GM19240 (cell line): ENCODE measurements around the gene LHFPL2.

Experiments used
- DNase-seq: peaks from one replicate; pipeline ENCODE4 v3.0.0; 2011; ENCODE audit warnings: low spot score; ENCODE audit not compliant: insufficient read length

Gene LHFPL2

DNA sequence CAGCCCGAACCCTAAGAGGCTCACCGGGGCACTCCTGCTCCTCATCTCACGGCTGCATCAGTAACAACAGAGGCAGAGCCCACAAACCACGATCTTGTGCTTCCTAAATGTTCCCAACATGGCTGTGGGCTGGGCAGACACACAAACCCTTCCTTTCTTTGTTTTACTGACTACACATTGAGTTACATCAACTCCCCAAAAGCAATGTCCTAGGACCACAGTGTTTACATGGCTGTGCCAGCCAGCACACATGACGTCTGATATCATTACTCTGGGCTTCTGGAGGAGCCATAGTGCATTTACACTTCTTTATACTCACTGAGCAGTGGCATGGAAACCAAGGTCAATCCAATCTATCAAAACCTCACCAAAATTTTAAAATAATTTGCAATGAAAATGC, 101.4 kb downstream of the LHFPL2 start:
- DNase-seq = no peak

DNA sequence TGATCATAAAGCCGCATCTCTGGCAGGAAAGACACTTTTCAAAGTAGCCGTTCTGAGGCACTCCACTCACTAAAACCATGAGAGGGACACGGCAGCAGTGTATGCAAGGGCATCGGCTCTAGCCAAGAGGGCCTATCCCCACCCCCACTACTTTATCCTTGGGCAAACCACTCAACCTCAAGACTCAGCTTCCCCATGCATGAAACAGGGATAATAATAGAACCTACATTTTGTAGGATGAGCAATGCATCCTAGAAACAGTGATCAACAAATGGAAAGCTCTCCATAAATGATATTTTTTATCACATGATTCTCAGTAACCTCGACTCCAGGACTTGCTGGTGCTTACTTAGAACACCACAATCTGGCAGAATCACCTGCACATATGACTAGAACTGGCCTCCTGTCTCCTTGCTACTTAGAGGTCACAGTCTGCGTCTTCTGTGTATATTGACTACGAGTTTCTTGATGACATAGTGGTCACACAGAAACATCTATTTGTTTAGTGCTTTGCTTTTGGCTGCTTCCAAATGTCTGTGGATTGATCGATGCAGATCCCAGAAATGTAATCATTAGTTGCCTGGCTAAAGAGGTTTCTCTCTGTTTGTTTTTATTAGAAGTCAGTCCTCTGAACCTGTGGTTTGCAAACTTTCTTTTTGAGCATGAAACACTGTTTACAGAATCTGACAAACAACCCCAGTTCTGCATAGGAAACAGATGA, 102.1 kb downstream of the LHFPL2 start:
- no peak for DNase-seq

DNA sequence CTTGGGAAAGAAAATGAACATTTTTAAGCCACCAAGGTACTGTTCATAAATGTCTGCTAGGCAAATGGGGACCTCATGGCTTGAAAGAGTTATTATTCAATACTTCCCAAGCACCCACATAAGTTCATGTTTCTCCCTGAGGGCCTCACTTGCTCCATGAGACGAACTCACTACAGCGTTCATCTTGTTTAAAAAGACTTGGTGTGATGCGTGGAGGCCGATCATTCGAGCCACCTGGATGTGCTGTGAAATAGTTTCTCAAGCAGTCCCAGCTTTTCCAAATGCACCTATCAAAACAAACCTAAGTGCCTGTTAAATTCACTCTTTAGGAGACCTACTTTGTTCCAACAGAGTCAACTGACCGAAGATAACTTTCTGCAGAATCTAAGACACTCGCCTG, 103.2 kb downstream of the LHFPL2 start:
- DNase-seq = no peak

DNA sequence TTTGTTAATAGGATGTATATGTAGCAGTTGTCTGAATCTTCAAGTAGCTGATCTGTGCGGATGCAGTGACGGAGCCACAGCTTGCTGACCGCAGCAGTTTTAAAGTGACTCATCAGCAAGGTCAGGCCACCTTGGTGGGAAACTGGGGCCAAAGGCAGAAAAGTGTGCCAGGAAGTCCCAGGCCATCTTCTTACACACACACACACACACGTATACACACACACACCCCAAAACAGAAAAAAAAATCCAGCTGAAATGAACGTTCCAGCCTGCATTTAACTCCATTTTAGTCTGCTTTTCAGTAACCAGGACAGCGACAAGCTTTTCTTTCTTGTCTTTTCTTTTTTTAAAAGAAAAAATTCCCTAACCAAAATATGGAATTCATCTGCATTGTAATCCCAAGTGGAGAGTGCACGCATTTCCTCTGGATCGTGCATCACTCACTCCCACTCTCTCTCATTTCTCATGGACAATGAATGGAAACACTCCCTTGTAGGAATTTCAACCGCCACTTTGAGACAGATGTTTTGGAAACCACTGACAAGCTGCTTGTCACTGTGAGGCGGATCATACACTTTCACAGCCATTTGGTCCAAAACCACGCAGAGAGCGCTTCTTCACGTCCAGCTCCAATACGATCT, 103.9 kb downstream of the LHFPL2 start:
- DNase-seq = no peak

DNA sequence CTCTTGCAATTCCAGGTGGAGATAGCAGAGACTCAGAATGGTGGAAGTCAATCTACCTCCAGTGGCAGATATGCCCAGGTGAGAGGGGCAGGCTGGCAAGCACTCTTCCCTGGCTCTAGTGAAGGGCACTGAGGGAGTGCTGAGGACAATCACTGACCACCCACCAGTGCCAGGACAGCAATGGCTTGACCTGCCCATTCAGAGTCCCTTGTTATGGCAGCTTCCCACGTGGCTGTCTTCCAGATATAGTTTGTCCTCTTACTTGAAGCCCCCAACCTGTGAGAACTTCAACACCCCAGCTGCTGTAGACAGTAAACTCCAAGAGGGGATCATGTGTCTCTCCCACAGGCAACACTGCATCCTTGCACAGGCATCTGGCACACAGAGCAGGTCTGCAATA, 104.7 kb downstream of the LHFPL2 start:
- no peak for DNase-seq

DNA sequence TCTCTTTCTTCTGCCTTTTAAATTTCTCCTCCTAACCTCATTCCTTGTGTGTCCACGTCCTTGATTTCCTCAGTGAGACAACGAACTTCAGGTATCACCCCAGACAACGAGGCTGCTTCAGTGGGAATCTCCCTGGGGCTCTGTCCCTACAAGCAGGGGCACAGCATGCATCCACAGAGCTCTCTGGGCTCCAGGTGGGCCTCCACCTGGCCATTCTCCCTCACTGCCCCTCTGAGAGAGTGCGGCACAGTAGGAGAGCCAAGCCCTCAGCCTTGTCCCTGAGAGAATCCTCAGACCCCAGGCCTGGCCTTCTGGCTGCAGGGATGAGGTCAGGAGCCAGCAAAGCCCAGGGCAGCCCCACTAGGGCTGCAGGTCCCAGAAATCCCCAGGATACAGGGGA, 105.3 kb downstream of the LHFPL2 start:
- no peak for DNase-seq

DNA sequence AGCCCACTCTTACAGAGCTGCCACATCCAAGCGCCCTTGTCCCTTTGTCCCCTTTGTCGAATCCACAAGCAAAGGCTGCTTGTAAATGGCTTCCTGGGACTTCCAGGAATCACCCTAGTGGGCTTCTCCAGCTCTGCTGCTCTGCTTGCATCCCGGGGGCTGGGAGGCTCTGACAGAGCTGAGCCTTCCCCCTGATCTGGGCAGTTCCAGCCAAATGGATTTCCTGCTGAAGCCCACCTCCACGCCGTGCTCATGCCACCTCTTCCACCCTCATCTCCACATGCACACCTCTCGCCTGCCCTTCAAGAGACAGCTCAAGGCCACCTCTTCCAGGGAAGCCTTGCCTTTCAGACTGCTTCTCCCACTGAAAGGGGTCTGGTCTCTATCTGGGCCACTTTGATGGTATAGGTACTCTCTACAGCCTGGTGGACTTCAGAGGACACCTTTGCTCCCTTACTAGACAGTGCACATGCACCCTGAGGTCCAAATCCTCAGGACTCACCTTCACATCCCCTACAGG, 106.2 kb downstream of the LHFPL2 start:
- no peak for DNase-seq

DNA sequence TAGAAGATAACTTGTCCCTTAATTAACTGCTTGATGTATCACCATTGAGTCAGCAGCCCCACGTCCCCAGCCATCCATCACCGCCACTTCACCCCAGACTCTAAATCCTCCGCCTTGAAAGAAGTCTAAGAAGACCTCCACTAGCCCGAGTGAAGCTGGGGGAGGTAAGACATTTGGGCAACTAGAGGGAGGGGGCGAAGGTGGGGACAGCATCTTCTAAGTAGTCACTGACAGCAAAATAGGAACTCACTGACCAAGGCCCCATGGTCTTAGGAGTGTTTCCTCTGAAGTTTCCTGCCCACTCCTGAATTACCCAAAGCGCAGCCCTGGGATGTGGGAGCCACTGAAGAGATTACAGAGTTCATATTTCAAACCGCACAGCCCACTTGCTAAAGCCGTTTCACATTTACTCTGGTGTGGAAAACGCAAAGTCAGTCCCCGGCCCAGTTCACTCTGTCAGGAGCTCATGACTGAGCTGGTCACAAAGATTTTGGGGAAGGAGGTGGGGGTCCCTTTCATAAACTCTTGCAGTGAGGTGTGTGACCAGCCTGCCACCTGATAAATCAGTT, 107.4 kb downstream of the LHFPL2 start:
- no peak for DNase-seq

DNA sequence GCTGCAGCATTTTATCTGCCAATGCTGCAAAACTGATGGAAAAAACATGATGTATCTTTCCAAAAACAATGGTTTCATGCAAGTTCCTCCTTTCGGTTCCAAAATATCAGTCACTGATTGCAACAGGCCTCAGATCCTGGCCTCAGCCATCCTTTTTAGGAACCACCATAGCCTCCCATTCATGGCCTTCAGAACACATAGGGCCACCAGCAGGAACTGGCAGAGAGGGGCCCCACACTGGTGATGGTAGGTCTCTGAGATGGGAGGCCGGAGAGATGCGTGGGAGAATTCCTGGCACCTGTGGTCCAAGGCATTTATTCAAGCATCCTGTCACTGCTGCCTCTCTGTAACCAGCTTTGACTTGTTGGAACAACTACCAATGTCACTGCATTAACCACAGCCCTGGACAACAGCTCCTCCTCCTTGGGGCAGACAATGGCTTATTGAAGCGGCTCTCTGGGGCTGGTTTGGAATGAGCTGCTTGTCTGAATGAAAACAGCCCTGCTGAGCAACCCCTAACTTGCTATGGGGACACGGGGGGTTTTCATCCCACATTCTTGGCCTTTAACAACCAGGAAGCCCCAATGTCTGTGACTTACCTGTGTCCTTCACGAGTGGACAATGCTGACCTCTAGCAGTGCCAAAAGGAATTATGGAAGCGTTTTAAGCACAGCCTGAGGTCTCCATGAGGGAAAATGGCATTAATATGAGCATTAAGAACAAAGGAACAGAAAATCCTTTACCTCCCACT, 108.1 kb downstream of the LHFPL2 start:
- DNase-seq = no peak

DNA sequence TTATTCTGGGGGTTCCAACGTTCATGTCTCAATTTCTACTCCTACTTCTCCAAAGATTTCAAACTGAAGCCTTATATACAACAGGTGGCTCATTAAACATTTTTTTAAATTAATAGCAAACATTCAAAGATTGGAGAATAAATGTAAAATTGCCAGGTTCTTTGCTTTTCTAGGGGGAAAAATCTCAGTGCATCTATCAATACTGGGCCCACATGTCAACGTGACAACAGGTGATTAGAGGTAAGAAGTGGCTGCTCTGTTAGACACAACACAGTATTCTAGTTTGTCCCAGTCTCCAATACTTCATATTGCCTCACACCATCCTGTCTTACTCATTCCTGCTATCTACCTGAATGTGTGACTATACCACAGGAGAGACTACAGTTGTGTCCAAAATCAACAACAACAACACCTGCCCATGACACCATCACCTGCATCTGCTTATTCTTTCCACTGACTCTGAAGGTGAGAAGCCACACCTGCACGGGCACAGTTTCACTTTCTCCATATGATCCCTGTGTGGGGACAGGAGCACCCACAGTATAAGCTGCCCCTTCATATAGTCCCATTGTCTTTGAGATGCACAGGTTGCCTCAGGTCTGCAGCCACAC, 110.2 kb downstream of the LHFPL2 start:
- no peak for DNase-seq

DNA sequence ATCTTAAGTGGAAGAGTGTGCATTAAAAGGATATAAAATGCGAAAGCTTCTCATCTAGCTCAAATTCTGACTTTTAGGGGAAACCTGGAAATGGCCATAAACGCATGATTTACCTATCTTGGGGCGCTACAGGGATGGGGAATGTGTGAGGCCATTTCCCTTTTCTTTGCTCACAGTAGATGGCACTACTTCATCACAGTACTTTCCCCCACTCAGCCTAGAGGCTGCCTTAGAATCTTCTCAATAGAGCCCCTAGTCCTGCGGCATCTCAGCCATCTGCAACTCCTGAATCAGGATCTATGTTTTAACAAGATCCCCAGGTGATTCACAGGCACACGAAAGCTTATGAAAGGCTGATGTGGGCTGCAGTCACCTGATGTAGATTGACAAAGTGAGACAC, 110.8 kb downstream of the LHFPL2 start:
- DNase-seq = no peak

DNA sequence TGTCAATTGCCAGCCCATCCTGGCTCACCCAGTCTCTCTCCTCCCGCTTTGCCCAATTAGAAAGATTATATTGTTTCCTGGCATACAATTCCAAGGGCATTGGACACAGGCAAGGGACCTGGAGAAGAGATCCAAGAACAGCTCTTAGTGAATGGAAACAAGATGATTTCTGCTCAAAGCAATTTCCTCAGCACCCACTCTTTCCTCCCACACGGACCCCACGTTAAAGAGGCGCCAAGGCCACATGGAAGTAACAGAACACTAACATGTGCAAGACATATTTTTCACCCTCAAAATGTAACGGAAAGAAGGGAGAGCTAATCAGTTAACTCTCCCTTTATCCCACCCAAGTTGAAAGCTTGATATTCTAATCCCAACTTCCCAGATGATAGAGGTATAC, 111.2 kb downstream of the LHFPL2 start:
- no peak for DNase-seq

DNA sequence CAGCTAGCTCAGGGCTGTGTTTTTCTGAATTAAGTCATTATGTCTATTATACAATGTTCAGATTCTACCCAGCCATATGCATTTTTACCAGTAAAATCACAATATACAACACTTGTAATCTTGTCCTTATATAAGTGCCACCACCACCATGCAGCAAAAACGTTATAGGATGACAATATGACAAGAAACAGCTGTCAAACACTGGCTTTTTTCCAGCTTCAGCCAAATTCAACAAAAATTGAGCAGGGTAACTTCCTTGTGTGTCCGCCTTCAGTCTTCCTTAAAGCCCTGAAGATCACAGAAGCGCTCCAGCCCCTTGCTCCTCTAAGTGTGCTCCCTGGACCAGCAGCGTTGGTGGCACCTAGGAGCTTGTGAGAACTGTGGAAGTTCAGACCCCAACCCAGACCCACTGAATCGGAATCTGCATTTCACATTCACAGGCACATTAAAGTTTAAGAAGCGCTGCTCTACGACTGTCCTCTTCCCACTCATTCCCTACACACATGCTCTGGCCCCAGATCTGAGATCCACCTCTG, 111.8 kb downstream of the LHFPL2 start:
- no peak for DNase-seq

DNA sequence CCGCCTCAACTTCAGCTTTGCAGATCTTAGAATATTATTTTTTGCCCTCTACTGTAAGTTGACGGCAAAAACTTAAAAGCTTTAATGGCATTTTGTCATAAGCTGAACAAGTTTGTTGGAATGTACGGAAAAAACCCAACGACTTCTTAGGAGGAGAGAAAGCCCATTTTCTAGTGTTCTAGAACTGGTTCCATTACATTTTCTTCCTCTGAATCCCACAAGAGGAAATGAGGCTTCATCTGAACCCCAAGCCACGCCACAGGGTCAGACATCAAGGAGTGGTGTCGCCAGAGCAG, 113.7 kb downstream of the LHFPL2 start:
- DNase-seq = no peak

DNA sequence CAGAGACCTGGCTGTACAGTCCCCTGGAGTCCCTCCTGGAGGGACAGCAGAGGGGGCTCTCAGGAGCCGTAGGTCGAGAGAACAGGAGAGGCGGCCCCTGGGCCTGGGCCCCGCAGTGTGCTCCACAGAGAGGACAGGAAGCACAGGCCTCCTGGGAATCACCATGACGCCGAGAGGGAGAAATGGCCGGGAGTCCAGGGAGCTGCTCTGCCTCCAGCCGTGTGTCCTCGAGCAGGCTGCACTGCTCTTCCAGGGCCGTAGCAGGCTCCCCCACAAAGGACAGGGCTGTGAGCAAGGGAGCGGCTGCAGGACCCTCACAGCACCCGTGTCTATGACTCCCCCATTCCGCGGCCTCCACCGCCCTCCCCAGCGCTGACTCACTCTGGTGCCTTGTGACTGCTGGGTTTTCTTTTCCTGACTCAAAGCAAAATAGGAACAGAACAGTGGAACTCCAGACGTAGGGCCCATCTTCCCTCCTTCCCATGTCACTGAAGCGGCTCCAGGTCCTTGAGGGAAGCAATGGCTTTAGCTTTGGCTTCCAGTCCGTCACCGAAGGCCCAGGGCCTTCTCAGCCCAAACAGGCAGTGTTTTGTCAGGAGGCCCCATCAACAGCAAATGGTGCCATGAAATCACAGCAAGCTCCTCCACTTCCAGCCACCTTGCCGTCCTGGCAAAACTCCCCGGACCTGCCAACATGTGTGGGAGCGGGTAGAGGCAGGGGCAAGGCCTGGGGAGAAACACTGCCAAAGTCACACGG, 114.2 kb downstream of the LHFPL2 start:
- DNase-seq = no peak

DNA sequence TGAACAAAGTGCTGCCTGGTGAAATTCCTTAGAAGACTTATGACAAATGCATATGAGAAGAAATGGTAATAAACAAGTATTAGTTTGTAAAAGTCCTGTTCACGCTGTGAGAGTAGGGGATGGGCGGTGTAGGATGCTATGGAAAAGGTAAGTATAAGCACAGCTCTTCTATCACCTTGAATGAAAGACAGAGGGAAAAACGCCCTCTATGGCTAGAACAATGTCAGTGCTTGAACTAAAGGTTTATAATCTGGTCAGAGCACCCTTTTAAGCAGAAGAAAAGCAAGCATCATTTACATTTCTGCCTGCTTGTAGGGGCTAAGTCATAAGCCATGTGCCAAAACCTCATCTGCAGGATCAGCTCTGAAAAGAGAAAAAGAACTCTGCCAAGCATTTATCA, 115.2 kb downstream of the LHFPL2 start:
- DNase-seq = no peak

DNA sequence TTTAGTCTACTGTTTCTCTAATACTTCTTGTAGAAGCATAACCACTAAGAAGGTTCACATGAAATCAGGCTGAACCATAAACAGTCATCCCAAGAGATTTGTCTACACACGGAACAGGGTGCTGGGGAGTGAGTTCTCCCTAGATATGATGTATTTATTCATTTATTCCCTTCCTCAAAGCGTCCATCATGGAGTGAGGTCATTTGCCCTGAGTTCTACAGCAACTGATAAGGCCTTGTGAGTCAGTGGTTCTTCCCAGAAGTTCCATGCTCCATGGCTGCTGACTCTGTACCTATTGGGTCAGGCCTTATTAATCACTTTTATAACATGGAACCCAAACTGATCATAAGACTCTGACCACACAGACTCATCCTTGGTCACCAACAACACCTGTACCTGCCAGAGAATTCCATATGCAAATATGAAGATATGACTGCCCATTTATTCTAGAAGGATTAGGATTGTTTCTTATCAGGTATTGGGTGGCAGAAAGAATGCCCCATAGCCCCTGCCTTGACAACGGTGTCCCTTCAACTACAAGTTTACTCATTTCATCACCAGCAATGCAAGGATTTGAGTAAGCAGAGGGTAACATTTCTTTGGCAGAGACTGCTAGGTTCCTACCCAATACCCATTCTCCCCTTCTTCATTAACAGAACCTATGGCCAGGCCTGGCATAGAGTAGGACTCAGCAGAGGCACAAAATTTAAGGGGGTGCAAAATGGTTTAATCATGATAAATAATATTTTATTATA, 118.1 kb downstream of the LHFPL2 start:
- no peak for DNase-seq

DNA sequence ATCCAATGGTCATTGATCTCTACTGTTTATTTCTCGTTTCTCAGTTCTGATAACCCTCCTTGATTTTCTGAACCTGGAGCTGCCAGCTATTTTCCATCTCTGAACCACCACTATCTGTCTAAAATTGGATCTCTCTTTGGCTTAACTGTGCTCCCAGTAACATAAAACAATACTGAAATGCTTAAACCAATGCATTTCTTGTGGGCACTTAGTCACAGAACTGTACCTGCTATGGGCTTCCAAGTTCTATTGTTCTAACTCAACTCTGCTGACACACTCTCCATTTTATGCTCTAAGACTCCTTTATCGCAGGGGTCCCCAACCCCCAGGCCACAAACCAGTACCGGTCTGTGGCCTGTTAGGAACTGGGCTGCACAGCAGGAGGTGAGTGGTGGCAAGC, 120.6 kb downstream of the LHFPL2 start:
- DNase-seq = no peak

DNA sequence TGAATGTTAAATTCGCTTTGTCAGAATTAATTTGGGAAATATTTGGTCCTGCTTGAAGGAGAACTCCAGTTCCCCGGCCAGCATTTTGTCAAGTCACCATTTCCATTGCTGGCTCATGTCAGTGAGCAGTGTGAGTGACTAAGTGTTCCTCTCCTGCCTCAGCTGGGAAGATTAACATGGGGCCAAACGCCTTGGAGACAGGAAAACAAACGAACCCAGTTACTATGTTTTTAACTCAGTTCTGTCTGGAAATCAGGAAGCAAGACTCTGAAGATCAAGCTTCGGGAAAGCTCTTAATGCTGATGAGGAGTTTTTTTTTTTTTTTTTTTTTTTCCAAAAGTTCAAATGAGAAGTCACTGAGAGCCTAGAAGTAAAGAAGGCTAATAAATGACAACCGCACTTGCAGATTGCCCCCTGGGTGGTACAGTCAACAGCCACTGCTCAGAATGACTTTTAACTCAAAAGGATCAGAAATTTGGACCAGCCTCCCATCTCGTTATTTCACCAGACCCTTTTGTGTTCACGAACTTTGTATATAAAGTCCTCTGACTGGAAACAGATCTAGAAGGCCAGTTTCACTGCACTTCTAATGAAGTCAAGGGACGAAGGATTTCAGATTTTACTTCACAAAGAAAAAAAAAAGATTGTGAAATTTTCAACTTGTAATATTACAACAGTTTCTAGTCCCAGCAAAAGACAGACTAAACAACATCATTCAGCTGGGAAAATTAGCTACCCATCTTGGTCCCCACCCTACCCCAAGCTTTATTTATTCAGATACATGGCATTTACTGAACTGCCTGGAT, 121.3 kb downstream of the LHFPL2 start:
- DNase-seq = no peak
